ENCODE results near the gene SHC2.
"Not testable (repeated sequence)": the region's sequence is repeated elsewhere in the genome, so short reads cannot be mapped to it uniquely, and the experiment has no call there.

SHC2 gene

GRCh38 chr19:423691-424466 is 37.0 kb downstream of the SHC2 start:
- no peak for DNase-seq (ENCODE audit: low read depth in 2 of 2)

GRCh38 chr19:422917-423226 is 38.0 kb downstream of the SHC2 start:
- not testable (repeated sequence) for DNase-seq (ENCODE audit: low read depth in 2 of 2)

GRCh38 chr19:422213-422916 is 38.5 kb downstream of the SHC2 start:
- DNase-seq (ENCODE audit: low read depth in 2 of 2): no peak

- no peak for DNase-seq (ENCODE audit: low read depth in 2 of 2)
These were observed 40.9 kb downstream of the SHC2 start for GRCh38 chr19:419721-420515.

- DNase-seq (ENCODE audit: low read depth in 2 of 2): no peak
These were observed 41.8 kb downstream of the SHC2 start for GRCh38 chr19:418761-419671.

- no peak for DNase-seq (ENCODE audit: low read depth in 2 of 2)
These were observed 44.4 kb downstream of the SHC2 start for GRCh38 chr19:416416-416815.

- DNase-seq (ENCODE audit: low read depth in 2 of 2): no peak
These were observed 45.5 kb downstream of the SHC2 start for GRCh38 chr19:415292-415691.

- no peak for DNase-seq (ENCODE audit: low read depth in 2 of 2)
These were observed 46.9 kb downstream of the SHC2 start for GRCh38 chr19:413756-414420.

- DNase-seq (ENCODE audit: low read depth in 2 of 2): no peak
These were observed 48.2 kb downstream of the SHC2 start for GRCh38 chr19:412356-413355.

GRCh38 chr19:411723-412355 is 49.0 kb downstream of the SHC2 start:
- DNase-seq (ENCODE audit: low read depth in 2 of 2): no peak

- not testable (repeated sequence) for DNase-seq (ENCODE audit: low read depth in 2 of 2)
These were observed 49.6 kb downstream of the SHC2 start for GRCh38 chr19:411121-411722.

- DNase-seq (ENCODE audit: low read depth in 2 of 2): no peak
These were observed 50.5 kb downstream of the SHC2 start for GRCh38 chr19:410243-410781.

- no peak for DNase-seq (ENCODE audit: low read depth in 2 of 2)
These were observed 51.2 kb downstream of the SHC2 start for GRCh38 chr19:409516-410242.

- peak; percentile 25 to 35 for DNase-seq (ENCODE audit: low read depth in 2 of 2)
These were observed 51.8 kb downstream of the SHC2 start, which contains the start of gene C2CD4C for GRCh38 chr19:408902-409515. TSS of gene C2CD4C (minus strand) at chr19:409147. CDS start at chr19:408361, 786 bp downstream.

GRCh38 chr19:408441-408901 is 52.4 kb downstream of the SHC2 start:
- DNase-seq (ENCODE audit: low read depth in 2 of 2): no peak

- DNase-seq (ENCODE audit: low read depth in 2 of 2): no peak
These were observed 53.1 kb downstream of the SHC2 start for GRCh38 chr19:407511-408440.

Measured in stimulated activated CD4-positive, alpha-beta T cell treated with anti-CD3 and anti-CD28 coated beads, Interleukin-1b, Interleukin-23, amount 100 ng/mL, for 4 hours (primary cell).